ENCODE results near the gene PCSK1. TPM values are rescaled to one million over a fixed set of nuclear protein-coding genes. Genes with fewer than 3 reads are reported as not detected.

PCSK1 gene
- polyA plus RNA-seq, 1 donor (not counting 4 experiments of a cell fraction or from before 2014, with no cell fraction given), result 0.03 TPM

DNA sequence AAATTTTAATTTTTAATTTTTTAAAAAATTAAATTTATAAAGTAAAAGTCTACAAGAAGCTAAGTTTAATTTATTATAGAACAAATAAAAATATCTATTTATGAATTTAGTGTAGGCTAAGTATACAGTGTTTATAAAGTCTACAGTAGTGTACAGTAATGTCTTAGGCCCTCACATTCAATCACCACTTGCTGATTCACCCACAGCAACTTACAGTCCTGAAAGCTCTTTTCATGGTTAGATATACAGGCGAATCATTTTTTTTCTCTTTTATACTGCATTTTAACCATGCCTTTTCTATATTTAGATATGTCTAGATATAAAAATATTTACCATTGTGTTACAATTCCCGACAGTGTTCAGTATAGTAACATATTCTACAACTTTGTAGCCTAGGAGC, 55.9 kb downstream of the PCSK1 start:
- dilution Hi-C loops (cut with MboI; ENCODE audit: extremely low pct_ligation_motif_present, low sequenced_read_pairs), result no loop called here
- Histone ChIP-seq H3K9ac (ENCODE audit: control insufficient read depth, extremely low read depth, insufficient read depth, low read length) (no peak overlapping the region), H3K9me1 (ENCODE audit: control insufficient read depth, extremely low read depth, insufficient read depth, low read length) (no peaks in the 10 kb centered on the region), H3K79me2 (ENCODE audit: control insufficient read depth, insufficient read depth, low read length) (no peaks in the 10 kb centered on the region), H2AFZ (ENCODE audit: control insufficient read depth, low read length) (no peak overlapping the region), H3K27ac (ENCODE audit: control insufficient read depth, insufficient read depth, low read length) (no peak overlapping the region), H3K4me3 (ENCODE audit: control insufficient read depth in 2 of 3, extremely low read depth in 1 of 3, insufficient read depth in 2 of 3, low read depth in 1 of 3, low read length in 3 of 3) (no peak overlapping the region), H3K9me3 (ENCODE audit: control insufficient read depth, low read depth, low read length) (no peaks in the 10 kb centered on the region), H3K4me1 (ENCODE audit: control insufficient read depth, extremely low read depth, insufficient read depth, low read length) (no peaks in the 10 kb centered on the region), H3K27me3 (ENCODE audit: control insufficient read depth, extremely low read depth, insufficient read depth, low read length) (peaks cover 3% of the 10 kb centered on the region), H4K20me1 (ENCODE audit: control insufficient read depth, extremely low read depth, insufficient read depth, low read length) (no peaks in the 10 kb centered on the region), H3K4me2 (ENCODE audit: control insufficient read depth, extremely low read depth, insufficient read depth, low read depth, low read length) (no peak overlapping the region), H3K36me3 (ENCODE audit: control insufficient read depth in 2 of 2, extremely low read depth in 1 of 2, insufficient read depth in 2 of 2, low read length in 2 of 2) (no peaks in the 10 kb centered on the region)
- TF ChIP-seq, protein P1, sequence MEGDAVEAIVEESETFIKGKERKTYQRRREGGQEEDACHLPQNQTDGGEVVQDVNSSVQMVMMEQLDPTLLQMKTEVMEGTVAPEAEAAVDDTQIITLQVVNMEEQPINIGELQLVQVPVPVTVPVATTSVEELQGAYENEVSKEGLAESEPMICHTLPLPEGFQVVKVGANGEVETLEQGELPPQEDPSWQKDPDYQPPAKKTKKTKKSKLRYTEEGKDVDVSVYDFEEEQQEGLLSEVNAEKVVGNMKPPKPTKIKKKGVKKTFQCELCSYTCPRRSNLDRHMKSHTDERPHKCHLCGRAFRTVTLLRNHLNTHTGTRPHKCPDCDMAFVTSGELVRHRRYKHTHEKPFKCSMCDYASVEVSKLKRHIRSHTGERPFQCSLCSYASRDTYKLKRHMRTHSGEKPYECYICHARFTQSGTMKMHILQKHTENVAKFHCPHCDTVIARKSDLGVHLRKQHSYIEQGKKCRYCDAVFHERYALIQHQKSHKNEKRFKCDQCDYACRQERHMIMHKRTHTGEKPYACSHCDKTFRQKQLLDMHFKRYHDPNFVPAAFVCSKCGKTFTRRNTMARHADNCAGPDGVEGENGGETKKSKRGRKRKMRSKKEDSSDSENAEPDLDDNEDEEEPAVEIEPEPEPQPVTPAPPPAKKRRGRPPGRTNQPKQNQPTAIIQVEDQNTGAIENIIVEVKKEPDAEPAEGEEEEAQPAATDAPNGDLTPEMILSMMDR (optimal IDR thresholded peaks at IDR 0.05 in 1 of 3, IDR thresholded peaks at IDR 0.05 in 1 of 3, conservative IDR thresholded peaks at IDR 0.05 in 1 of 3; ENCODE audit: extremely low read depth in 1 of 3, insufficient read depth in 2 of 3, low read length in 3 of 3), result no peak
- TF ChIP-seq EZH2 (IDR thresholded peaks at IDR 0.05; ENCODE audit: low read length), result no peak
- FAIRE-seq (no peak), DNase-seq (ENCODE audit: low read depth, low spot score) (no peak)

DNA sequence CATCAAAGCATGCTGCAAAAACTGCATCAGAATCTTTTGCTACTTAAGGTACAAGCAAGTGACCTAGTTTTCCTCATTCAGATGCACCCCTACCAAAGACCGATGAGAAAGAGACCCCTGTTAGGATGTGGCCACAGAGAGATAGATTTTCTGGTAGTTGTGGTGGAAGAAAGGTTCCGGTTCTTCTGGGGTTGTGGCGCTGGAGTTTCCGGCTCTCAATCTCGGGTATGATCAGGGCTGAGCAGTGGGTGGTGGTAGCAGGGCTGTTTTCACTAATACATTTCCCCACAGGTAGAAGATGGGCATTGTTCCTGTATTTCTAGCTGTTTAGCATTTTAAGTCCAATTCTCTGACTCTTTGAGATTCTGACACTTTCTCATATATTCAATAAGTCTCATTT, 58.4 kb downstream of the PCSK1 start:
- H3K4me3 ChIP-seq (ENCODE audit: control insufficient read depth in 2 of 3, extremely low read depth in 1 of 3, insufficient read depth in 2 of 3, low read depth in 1 of 3, low read length in 3 of 3), result no peak overlapping the region
- dilution Hi-C loops (cut with MboI; ENCODE audit: extremely low pct_ligation_motif_present, low sequenced_read_pairs), result no loop called here
- FAIRE-seq (no peak), DNase-seq (ENCODE audit: low read depth, low spot score) (no peak)
- H3K27me3 ChIP-seq (ENCODE audit: control insufficient read depth, extremely low read depth, insufficient read depth, low read length), result peaks cover 3% of the 10 kb centered on the region
- H3K27ac ChIP-seq (ENCODE audit: control insufficient read depth, insufficient read depth, low read length), result no peak overlapping the region
- no peak overlapping the region for H3K4me2 ChIP-seq (ENCODE audit: control insufficient read depth, extremely low read depth, insufficient read depth, low read depth, low read length)
- H3K9me3 ChIP-seq (ENCODE audit: control insufficient read depth, low read depth, low read length), result no peaks in the 10 kb centered on the region
- no peaks in the 10 kb centered on the region for H4K20me1 ChIP-seq (ENCODE audit: control insufficient read depth, extremely low read depth, insufficient read depth, low read length)
- no peaks in the 10 kb centered on the region for H3K4me1 ChIP-seq (ENCODE audit: control insufficient read depth, extremely low read depth, insufficient read depth, low read length)
- H3K9me1 ChIP-seq (ENCODE audit: control insufficient read depth, extremely low read depth, insufficient read depth, low read length), result no peaks in the 10 kb centered on the region
- H3K79me2 ChIP-seq (ENCODE audit: control insufficient read depth, insufficient read depth, low read length), result no peaks in the 10 kb centered on the region
- no peak for TF ChIP-seq EZH2 (IDR thresholded peaks at IDR 0.05; ENCODE audit: low read length)
- TF ChIP-seq, protein P1 (optimal IDR thresholded peaks at IDR 0.05 in 1 of 3, IDR thresholded peaks at IDR 0.05 in 1 of 3, conservative IDR thresholded peaks at IDR 0.05 in 1 of 3; ENCODE audit: extremely low read depth in 1 of 3, insufficient read depth in 2 of 3, low read length in 3 of 3), result no peak
- H2AFZ ChIP-seq (ENCODE audit: control insufficient read depth, low read length), result no peak overlapping the region
- no peak overlapping the region for H3K9ac ChIP-seq (ENCODE audit: control insufficient read depth, extremely low read depth, insufficient read depth, low read length)
- no peaks in the 10 kb centered on the region for H3K36me3 ChIP-seq (ENCODE audit: control insufficient read depth in 2 of 2, extremely low read depth in 1 of 2, insufficient read depth in 2 of 2, low read length in 2 of 2)
